ENCODE data around the gene CORIN.

CORIN gene

DNA sequence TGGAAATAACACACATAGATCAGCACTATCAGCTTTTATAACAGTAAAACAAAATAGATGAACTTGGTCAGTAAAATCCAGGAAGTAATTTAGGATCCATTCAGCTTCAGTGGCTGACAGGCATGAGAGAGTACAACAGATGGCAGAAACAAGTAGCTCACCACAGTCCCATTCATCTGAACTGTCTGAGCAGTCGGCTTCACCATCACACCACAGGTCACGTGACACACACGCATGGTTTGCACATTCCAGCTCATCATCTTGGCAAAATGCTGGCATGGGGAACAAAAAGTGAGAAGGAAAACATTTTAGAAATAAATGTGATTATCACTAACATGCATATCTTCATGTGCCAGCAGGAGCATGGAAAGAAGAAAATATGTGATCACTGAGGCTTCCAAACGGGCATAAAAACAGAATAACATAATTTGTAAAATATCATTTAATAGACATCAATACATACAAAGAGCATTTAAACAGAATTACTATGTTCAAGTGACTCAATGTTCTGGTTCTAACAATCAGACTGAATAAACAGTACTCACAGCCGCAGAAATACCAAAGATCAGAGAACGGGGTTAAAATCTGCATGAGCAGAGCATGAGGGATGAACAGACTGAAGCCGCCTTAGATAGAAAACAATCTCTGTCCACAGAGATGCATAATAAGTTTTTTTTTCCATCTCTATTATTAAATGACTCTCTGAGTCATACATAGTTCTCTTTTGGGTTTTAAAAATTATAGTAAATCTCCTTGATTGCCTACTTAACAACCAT lies 194.7 kb downstream of the CORIN start:
- DNase-seq (ENCODE audit: low read depth) = no peak

DNA sequence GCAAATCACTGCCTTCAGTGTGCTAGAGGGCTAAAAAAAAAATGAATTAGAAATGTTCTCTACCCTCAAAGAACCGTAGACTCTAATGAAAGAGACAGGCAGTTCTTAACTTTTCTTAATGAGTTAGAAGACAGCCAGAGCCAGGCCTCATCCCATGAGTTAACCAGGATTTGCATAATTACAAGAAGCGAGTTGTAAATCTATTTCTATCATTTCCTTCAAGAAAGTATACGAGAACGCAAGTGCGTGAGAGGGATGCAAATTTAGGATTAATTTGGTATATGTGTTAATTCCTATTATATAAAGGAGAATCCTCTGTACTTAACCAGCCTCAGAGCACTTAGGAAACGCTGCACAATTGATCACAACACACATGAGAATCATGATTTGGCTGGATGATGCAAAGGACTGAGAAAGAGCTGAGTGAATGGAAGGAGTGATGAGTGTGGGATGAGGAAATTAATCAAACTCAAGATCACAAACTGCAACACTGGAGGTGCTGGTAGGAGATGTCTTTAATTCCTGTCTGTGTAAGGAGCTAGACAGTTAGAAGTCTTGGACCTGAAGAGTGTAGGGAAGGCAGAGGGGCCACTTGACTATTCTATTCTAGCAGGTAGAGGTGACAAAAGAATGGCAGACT lies 195.6 kb downstream of the CORIN start:
- DNase-seq (ENCODE audit: low read depth) = no peak

DNA sequence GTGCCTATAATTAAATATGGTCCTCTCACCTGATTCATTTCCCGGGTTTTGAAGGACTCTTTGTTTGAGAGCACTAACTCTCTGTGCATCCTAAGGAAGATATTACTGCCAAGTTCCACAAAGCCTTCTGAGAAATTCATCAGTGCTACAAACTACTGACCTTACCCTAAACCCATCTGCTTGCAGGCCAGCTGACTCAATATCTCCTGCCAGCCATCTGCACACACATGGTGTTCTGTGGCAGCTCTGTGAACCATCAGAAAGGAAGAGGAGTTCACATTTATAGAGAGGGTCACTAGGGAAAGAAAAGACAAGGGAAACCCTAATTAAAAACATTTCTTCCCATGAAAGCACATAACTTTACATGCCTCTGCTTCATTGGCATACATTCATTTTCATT lies 196.1 kb downstream of the CORIN start:
- no peak for DNase-seq (ENCODE audit: low read depth)

DNA sequence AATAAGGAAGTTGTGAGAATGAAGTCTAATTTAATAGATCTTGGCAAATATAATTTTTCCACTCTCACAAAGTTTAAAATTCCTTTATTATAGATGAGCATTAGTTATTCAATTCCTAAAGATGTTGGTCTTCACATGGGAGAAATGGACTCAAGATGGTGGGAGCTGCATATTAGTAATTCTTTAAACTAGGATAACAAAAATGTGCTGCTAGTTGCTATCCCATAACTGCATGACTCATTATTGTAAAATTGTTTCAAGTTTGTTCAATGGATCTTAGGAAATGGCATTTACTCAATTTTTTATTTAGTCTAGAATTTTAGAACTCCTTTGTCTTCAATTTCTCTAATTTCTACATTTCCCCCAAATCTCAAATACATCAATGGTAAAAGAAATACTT lies 197.0 kb downstream of the CORIN start:
- no peak for DNase-seq (ENCODE audit: low read depth)

DNA sequence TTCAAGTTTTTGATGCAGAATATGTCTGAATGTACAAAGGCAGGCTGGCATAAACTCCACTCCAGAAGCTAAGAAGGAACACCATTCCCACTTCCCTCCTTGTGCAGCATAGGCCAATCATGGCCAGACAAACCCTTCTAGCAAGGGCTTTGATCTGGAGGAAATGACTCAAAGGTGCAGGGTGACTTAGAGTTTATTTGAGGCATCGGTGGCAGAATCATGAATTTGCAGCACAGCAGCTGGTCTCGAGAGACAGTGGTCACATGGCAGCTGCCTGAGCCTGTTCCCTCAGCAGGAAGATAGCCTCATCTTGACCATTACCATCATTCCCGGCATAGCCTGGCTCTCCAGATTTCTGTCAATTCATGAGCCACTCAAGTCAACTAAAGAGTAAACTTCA lies 198.3 kb downstream of the CORIN start:
- no peak for DNase-seq (ENCODE audit: low read depth)

DNA sequence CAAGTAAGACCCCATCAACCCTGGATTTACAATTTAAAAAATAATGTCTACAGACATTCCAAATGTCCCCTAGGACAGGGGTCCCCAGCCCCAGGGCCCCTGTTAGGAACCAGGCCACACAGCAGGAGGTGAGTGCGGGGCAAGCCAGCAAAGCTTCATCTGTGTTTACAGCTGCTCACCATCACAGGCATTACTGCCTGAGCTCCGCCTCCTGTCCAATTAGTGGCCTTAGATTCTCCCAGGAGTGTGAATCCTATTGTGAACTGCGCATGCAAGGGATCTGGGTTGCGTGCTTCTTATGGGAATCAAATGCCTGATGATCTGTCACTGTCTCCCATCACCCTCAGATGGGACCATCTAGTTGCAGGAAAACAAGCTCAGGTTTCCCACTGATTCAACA lies 206.7 kb downstream of the CORIN start:
- DNase-seq (ENCODE audit: low read depth) = no peak

DNA sequence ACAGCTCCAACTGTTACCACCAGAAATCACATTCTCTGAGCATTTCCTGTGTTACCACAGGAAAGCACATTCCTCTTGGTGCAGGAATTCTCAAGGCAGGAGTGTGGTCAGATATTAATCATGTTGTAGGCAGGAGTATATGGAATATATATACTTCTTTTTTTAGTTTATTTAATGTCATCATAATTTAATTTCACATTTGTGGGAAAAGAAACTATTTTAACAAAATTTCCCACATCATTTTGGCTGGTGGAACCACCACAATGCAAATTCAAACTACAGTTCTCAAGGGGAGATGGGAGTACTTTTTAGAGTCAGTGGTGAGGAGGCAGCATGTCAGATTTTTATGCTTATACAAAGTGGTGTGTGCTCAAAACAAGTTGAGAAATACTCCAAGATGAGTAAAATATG lies 213.8 kb downstream of the CORIN start:
- DNase-seq (ENCODE audit: low read depth) = no peak

DNA sequence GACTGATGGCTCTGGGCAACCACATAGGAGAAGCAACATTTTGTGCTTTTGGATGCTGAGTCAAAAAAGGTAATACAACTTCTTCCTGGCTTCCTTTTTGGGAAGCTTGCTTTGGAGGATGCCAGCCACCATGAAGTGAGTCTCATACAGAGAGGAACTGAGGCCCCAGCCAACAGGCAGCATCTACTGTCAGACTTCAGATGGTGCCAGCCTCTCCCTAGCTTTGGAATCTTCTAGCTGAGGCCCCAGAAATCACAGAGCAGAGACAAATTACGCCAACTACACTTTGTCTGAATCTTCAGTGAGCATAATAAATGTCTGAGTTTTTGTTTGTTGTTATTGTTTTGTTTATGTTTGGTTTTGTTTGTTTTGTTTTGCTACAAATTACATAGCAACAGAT lies 216.7 kb downstream of the CORIN start:
- DNase-seq (ENCODE audit: low read depth) = no peak

DNA sequence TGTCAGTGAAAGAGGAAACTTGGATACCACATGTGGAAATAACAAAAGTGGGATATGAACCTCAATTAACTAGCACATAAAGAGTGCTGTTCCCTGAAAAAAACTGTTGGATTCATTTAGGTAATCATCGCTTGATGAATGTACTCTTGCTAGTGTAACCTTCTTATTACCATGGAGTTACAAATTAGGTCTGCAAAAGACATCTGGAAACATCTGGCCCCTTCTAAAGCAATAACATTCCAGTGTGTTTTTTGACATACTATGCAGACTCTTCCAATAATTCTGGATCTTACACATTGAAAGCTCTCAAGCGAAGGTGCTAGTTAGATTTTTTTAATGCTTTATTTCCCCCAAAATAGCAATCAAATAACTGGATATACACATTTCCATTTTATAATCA lies 218.2 kb downstream of the CORIN start:
- no peak for DNase-seq (ENCODE audit: low read depth)

DNA sequence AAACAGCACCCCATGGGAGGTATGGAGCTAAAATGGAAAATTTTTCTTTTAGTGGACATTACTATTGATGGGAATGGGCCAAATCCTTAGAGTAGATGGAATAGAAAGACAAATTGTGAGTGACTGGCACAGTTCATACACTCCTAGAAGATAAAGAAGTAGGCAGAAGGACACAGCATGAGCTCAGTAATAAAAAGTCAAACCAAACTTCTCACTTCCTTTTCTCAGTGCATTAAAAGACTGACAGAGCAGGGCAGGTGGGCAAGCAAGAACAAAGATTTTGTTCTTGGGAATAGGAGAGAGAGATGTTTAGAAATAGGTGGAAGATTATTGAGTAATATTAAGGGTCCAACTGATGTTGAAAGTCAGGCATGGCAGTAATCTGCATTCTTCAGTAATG lies 220.3 kb downstream of the CORIN start:
- no peak for DNase-seq (ENCODE audit: low read depth)

DNA sequence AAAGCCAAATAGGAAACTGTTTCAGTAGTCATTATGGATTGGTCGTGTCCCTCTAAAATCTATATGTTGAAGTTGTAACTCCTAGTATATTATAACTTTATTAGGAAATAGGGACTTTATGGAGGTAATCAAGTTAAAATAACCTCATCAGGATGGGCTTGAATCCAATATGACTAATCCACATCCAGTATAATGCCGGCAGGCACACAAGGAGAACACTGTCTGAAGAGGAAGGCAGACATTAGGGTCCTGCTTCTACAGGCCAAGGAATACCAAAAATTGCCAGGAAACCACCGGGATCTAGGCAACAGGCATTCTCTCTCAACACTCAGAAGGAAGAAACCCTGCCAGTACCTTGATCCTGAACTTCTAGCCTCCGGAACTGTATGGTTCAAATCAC lies 222.5 kb downstream of the CORIN start:
- DNase-seq (ENCODE audit: low read depth) = no peak

DNA sequence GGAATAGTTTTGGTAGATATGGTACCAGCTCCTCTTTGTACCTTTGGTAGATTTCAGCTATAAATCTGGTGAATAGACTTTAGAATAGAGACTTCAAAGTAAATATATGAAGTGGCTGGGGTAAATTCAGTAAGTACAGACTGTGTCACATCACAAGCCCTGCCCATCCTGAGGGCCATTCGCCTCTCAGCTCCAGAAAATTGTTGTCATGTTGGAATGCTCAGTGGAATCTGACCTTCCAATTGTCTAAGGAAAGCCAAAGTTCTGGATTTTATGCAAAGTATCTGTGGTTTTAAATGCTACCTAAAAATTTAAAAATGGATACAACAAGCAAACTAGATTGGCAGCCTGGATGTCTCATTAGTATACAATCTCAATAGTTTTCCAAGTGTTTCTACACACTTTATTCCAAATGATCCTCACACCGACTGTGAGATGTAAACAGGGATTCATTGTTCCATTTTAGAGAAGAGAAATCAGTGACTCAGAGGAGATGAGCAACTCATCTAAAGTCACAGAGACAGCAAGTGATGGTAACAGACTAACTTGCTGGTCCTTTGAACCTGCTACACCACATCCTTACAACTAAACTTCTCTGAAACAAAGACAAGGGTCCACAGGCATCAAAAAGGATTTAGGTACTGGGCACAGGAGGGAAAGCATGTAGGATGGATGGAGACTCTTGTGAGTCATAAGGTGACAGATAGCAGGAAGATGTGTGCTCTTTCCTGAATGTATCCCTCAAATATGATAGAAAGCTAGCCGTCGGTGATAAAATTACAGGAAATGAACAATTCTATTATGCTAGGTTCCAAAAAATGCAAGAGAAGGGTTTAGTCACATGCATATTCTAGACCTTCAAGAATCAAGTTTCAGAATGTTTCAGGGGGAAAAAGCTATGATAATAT lies 225.5 kb downstream of the CORIN start:
- DNase-seq (ENCODE audit: low read depth) = no peak

DNA sequence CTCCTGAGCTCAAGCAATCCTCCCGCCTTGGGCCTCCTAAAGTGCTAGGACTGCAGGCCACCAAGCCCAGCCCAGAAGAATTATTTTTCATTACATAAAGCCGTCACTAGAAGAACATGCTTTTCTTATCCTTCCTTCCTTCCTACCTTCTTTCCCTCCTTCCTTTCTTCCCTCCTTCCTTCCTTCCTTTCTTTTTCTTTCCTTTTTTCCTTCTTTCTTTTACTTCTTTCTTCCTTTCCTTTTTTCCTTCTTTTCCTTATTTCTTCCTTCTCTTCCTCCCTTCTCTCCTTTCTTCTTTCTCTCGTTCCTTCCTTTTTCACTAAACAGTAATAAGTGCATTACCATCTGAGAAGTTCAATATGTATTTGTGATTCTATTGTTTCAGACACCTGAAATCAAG lies 231.4 kb downstream of the CORIN start:
- no peak for DNase-seq (ENCODE audit: low read depth)

DNA sequence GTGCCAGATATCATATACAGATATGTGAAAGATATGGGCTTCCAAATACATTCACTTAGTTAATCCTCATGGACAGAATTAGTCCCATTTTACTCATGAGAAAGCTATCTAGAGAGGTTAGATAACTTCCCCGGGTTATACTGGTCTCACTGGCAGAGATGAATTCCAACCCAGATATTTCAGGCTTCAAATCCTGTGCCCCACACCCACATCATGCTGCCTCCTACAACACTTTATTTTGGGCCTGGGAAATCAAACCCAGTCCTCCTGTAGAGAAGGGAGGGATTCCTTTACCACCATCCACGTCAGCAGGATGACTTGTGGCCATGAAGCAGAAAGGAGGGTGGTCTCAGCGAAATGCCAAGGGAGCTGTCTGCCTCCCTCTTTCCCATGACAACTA lies 239.0 kb downstream of the CORIN start:
- DNase-seq (ENCODE audit: low read depth) = no peak

DNA sequence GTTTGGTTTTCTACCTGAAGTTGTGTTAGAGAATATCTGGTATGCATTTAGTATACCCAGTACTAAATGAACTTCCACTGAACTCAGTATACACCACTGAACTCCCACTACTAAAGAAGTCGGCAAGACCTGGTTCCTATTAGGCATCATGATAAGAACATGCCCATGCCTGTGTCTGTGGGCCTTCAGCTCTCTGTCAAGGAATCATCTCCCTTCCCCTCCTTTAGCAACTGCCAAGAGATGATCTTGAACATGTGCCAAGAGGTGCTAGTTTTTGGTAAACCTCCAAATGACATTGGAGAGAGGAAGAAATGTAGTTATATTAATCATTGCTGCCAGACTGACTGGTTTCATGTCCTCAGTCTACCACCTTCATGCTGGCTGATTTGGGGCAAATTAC lies 239.5 kb downstream of the CORIN start:
- no peak for DNase-seq (ENCODE audit: low read depth)

DNA sequence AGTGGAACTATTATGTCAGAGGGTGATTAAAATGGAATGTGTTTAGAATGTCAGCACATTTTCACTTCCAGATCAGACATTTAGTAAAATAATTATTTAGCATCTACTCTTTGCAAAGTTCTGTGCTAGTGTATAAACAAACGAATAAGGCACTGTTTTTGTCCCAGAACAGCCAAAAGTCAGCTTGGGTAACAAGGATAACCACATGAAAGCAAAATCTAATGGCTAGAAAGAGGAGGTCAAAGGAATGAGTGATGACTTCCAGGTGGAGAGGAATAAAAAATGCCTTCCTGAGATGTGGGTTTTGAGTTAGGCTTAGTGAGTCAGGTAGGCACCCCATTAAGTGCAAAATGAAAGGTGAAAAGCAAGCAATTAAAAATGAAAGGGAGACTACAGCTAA lies 240.2 kb downstream of the CORIN start:
- no peak for DNase-seq (ENCODE audit: low read depth)

DNA sequence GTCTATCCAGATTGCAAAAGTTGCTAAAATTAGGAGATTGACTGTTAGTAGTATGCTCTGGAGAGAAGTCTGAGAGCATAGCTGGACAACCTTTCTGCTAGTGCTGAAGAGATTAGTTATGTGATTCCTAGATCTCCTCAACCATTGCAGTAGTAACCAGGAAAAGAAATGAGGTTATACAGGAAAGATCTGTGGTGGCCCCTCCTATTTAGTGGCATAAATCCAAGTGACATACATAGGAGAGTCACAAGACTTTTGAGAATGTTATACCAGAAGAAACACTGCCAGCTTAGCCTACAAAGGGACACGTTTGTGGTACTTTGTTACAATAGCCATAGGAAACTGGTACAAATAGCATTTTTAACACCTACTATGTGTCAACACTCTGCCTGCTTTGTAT lies 247.5 kb downstream of the CORIN start:
- no peak for DNase-seq (ENCODE audit: low read depth)

DNA sequence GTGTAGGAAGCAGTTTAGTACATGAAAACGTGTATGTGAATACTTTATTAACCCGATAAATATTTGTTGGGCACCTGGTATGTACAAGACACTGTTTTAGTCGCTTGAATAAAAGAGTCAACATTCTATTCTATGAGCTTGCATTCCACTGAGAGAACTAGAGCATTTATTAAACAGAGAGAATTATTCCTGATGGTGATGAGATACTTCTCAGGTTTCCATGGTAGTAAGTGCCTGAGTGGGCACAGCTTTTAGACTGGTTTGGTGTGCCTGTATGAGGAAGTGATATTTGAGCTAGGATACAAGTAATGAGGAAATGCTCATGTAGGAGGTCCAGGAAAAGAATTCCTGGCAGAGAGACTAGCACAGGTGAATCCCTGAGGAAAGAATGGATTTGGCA lies 258.6 kb downstream of the CORIN start:
- no peak for DNase-seq (ENCODE audit: low read depth)

DNA sequence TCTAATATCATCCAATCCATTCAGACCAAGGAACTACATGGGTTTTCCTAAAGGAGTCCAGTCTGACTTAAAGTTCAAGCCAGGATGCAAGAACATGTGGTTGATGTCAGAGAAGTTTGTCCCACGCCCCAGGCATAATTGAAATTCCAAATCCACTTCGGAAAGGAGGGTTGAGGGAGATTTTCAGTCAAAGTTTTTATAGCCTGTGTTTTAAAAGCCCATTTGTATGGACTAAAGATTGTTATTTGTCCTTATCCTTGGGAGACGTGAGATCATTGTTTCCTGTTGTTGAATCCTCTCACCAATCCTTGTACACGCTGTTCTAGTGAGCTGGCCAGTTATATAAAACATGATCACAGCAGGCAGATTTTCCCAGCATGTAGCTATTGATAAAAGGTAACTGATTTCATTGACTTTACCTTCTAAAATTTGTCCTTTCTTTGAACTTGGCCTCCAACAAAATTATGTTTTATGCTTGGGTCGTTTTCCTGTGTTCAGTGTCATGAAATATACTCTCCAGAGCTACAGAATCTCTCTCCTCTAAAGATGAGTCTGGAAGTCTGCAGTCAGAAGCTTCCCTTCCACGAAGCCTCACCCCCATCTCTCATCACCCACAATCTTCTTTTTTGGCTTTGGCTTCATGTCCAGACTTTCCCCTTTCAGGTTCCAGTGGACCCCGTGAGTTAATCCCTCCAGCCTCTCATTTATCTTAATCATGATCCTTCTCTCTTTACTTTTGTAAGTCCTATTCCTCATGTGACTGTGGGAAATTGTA lies 259.9 kb downstream of the CORIN start:
- DNase-seq (ENCODE audit: low read depth) = no peak

DNA sequence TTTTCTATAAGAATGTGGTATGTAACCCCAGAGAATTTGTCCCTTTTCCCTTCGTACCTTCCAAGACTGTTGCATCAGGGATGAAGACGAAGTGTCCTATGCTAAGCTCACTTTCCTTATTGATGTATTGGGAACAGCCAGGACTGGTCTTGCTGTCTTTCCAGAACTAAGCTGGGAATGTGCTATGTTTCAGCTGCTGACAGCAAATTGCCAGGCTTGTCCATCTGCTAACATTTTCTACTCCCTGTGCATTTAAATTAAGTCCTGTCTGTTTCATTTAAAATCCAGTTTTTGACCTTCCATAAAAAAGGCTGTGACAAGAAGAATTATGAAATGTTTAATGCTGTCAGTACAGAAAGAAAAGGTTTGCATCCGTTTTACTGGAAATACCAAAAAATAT lies 264.9 kb downstream of the CORIN start:
- DNase-seq (ENCODE audit: low read depth) = no peak

DNA sequence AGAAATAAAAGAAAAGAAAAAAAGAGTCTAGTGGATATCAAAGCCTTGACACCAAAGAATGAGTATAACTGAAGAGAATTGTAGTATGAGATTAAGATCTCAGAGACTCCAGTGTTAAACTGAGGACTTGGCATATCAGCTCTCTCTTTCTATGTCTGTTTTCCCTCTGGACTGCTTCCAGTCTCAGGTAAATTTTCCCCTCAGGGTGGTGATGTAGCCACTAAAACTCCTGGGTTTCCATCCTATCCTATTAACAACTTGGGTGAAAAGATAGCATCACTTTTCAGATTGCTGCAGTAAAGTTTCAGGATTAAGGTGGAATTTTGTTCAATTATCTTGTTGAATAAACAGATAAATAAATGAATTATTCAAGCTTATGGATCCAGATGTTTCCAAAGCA lies 267.1 kb downstream of the CORIN start:
- no peak for DNase-seq (ENCODE audit: low read depth)

DNA sequence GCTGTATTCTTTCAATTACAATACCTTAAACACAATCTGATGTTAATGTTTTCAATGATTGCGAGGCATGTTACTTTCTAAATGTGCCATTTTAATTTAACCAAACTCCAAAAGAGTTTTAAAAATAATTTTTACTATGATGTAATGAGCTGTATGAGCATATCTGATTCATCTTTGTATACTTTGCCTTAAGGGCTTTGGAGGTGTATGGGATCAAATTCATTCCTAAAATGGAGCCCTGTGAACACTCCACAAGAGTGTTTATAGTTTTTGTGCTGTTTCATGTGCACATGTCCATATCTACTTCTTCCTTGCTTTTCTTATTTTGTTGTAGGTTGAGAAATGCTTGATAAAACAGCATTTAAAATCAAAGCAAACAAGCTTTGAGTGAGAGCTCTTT lies 270.4 kb downstream of the CORIN start:
- no peak for DNase-seq (ENCODE audit: low read depth)
